HCT116 (cell line): ENCODE results near the gene ARID5B. TPM values are rescaled to one million over a fixed set of nuclear protein-coding genes. Genes with fewer than 3 reads are reported as not detected.

Experiments used
- ATAC-seq: fragments of 200-7000 bp; cut with Tn5 transposase; 2 replicates; pipeline ENCODE4 v1.9.1; 2020; ENCODE audit warnings: mild to moderate bottlenecking, moderate library complexity
- BruUV-seq: library from RNA; stranded (reverse); fragments of 400-500 nt; replicated peaks from 2 replicates; lab custom pipeline; 2021; lab: Mats Ljungman, UMichigan
- CTCF ChIA-PET: fragments of 300-600 bp; sonication (Branson Sonifier 250); formaldehyde crosslinking; loops from one replicate; lab custom pipeline; 2021; ENCODE audit warnings: antibody characterized with exemption; lab: Charles Lee
- POLR2A ChIA-PET: fragments of 300-600, 350-600 bp; sonication (Branson Sonifier 250); formaldehyde crosslinking; loops from one replicate; lab custom pipeline; 2021; ENCODE audit warnings: antibody characterized with exemption; lab: Charles Lee
- RAD21 ChIA-PET, 2 experiments: fragments of 300-600 bp; sonication (Branson Sonifier 250); formaldehyde crosslinking; loops; one replicate each; lab custom pipeline; 2023; ENCODE audit warnings: low total read pairs in 2 of 2; ENCODE audit not compliant: uncharacterized antibody in 2 of 2, unreplicated experiment in 2 of 2, low non-redundant PET in 1 of 2; lab: Charles Lee
- DNase-seq: peaks from one replicate; pipeline ENCODE4 v3.0.0-alpha.2; 2010; ENCODE audit warnings: low read depth, low spot score
- H2AFZ ChIP-seq: fragments of 200-600 bp; shearing (Covaris generic), sonication (generic); 2 replicates; pipeline ENCODE4 v1.6.1; 2017; ENCODE audit warnings: low read depth, mixed run types, mixed read lengths, antibody characterized with exemption, low read length; ENCODE audit not compliant: poor library complexity, severe bottlenecking
- H3K27ac ChIP-seq: 2 replicates; pipeline ENCODE4 v1.5.1; 2012; ENCODE audit warnings: low read depth, low read length
- H3K27me3 ChIP-seq: fragments of 200-600 bp; sonication (generic); 2 replicates; pipeline ENCODE4 v1.6.1; 2016; ENCODE audit warnings: mixed run types, low read length, mixed read lengths; ENCODE audit not compliant: insufficient read depth
- H3K36me3 ChIP-seq, 2 experiments: fragments of 200-500 bp in 1 of 2; fragments of 200-600 bp in 1 of 2; sonication (Bioruptor generic) in 1 of 2; sonication (generic) in 1 of 2; 2 replicates each; pipeline versions ENCODE4 v1.5.1 to v1.6.1; 2014 to 2016; ENCODE audit warnings: low read length in 2 of 2, inconsistent platforms in 1 of 2, mixed read lengths in 1 of 2, mixed run types in 1 of 2; ENCODE audit not compliant: insufficient read depth in 2 of 2, control insufficient read depth in 1 of 2
- H3K4me1 ChIP-seq, 2 experiments: fragments of 200-600 bp in 1 of 2; sonication (generic) in 1 of 2; 2 replicates each; pipeline versions ENCODE4 v1.5.1 to v1.6.1; 2012 to 2017; ENCODE audit warnings: low read length in 2 of 2, inconsistent platforms in 1 of 2, mild to moderate bottlenecking in 1 of 2, mixed read lengths in 1 of 2, mixed run types in 1 of 2, moderate library complexity in 1 of 2; ENCODE audit not compliant: insufficient read depth in 2 of 2, control insufficient read depth in 1 of 2
- H3K4me2 ChIP-seq: fragments of 200-600 bp; sonication (generic); 2 replicates; pipeline ENCODE4 v1.6.1; 2017; ENCODE audit warnings: mixed run types, low read length, mixed read lengths
- H3K4me3 ChIP-seq, 2 experiments: fragments of 200-600 bp in 1 of 2; sonication (generic) in 1 of 2; replicated peaks in 1 of 2; 2 replicates each; pipeline ENCODE4 v1.5.1; 2011 to 2016; ENCODE audit warnings: low read length in 2 of 2, control low read depth in 1 of 2, low read depth in 1 of 2, mild to moderate bottlenecking in 1 of 2, mixed read lengths in 1 of 2, mixed run types in 1 of 2
- H3K79me2 ChIP-seq: fragments of 200-600 bp; sonication (generic); 2 replicates; pipeline ENCODE4 v1.6.1; 2017; ENCODE audit warnings: mild to moderate bottlenecking, mixed run types, low read length, moderate library complexity, mixed read lengths; ENCODE audit not compliant: insufficient read depth
- H3K9ac ChIP-seq: fragments of 200-600 bp; sonication (generic); 2 replicates; pipeline ENCODE4 v1.6.1; 2016; ENCODE audit warnings: low read length, mixed read lengths
- H3K9me2 ChIP-seq: fragments of 200-600 bp; sonication (generic), shearing (Covaris generic); 2 replicates; pipeline ENCODE4 v1.6.1; 2017; ENCODE audit warnings: mixed run types, mild to moderate bottlenecking, moderate library complexity; ENCODE audit not compliant: insufficient read depth
- H3K9me3 ChIP-seq, 2 experiments: fragments of 200-500 bp in 1 of 2; fragments of 200-600 bp in 1 of 2; sonication (Bioruptor generic) in 1 of 2; sonication (generic) in 1 of 2; 2 replicates each; pipeline ENCODE4 v1.6.1; 2014 to 2017; ENCODE audit warnings: low read length in 2 of 2, mixed read lengths in 2 of 2, inconsistent platforms in 1 of 2, low read depth in 1 of 2, mild to moderate bottlenecking in 1 of 2, mixed run types in 1 of 2, moderate library complexity in 1 of 2; ENCODE audit not compliant: control insufficient read depth in 1 of 2, insufficient read depth in 1 of 2
- H4K20me1 ChIP-seq: fragments of 200-600 bp; sonication (generic), shearing (Covaris generic); 2 replicates; pipeline ENCODE4 v1.6.1; 2017; ENCODE audit warnings: mixed run types, mild to moderate bottlenecking, moderate library complexity; ENCODE audit not compliant: insufficient read depth
- CBX3 ChIP-seq: IDR thresholded peaks from 2 replicates; pipeline ENCODE4 v1.6.1; 2012; ENCODE audit warnings: low read depth
- EZH2 ChIP-seq: fragments of 200-600 bp; sonication (generic); IDR thresholded peaks from 2 replicates; pipeline ENCODE4 v1.6.1; 2017; ENCODE audit warnings: antibody characterized with exemption, mixed run types
- JUND ChIP-seq: IDR thresholded peaks from 2 replicates; pipeline ENCODE4 v1.6.1; 2012
- POLR2A ChIP-seq: IDR thresholded peaks from 2 replicates; pipeline ENCODE4 v1.7.0; 2011; ENCODE audit warnings: borderline replicate concordance; ENCODE audit not compliant: insufficient read depth, insufficient read length; ENCODE audit errors: extremely low read depth
- POLR2AphosphoS5 ChIP-seq: IDR thresholded peaks from 2 replicates; pipeline ENCODE4 v1.6.1; 2011; ENCODE audit warnings: mild to moderate bottlenecking, low read depth, low read length, moderate library complexity
- RAD21 ChIP-seq: IDR thresholded peaks from 2 replicates; pipeline ENCODE4 v1.6.1; 2012; ENCODE audit warnings: low read depth, mild to moderate bottlenecking
- SRF ChIP-seq: IDR thresholded peaks from 2 replicates; pipeline ENCODE4 v1.6.1; 2012; ENCODE audit warnings: low read depth
- ZNF274 ChIP-seq: fragments of 200-500 bp; sonication (Bioruptor generic); IDR thresholded peaks from 2 replicates; pipeline ENCODE4 v1.6.1; 2014; ENCODE audit warnings: mild to moderate bottlenecking, low read depth, low read length, inconsistent platforms
- intact Hi-C: fragments of 100-400 bp; cut with micrococcal nuclease; formaldehyde crosslinking; loops from 2 replicates; pipeline ENCODE4 v1.10.0; 2022
- total RNA-seq: library from RNA; stranded (reverse); gene quantifications from one replicate; pipeline ENCODE4 v1.2.1, GENCODE V29; 2021; ENCODE audit not compliant: unreplicated experiment
- TF ChIP-seq, protein P1 (sequence below), 3 experiments: fragments of 200-600 bp in 1 of 3; sonication (generic) in 1 of 3; IDR thresholded peaks in 2 of 3; conservative IDR thresholded peaks in 1 of 3; 2 replicates each; pipeline ENCODE4 v1.5.1; 2012 to 2017; ENCODE audit warnings: low read depth in 2 of 3, low read length in 2 of 3, antibody characterized with exemption in 1 of 3, borderline replicate concordance in 1 of 3, control low read depth in 1 of 3, mild to moderate bottlenecking in 1 of 3, mixed read lengths in 1 of 3, mixed run types in 1 of 3, moderate library complexity in 1 of 3; ENCODE audit not compliant: insufficient read depth in 1 of 3

ARID5B gene
- total RNA-seq, 1 experiment from 2014 or later = 4.7 TPM

GRCh38 chr10:62045765-62046521 lies 144.4 kb downstream of the ARID5B start:
- Histone ChIP-seq H3K79me2 (no peaks in the 10 kb centered on the region), H3K27ac (no peak overlapping the region), H3K27me3 (no peaks in the 10 kb centered on the region), H2AFZ (no peak overlapping the region), H3K4me3 (no peak overlapping the region), H3K9me3 (no peaks in the 10 kb centered on the region), H4K20me1 (no peaks in the 10 kb centered on the region), H3K9me2 (no peaks in the 10 kb centered on the region), H3K4me2 (no peak overlapping the region), H3K9ac (no peak overlapping the region), H3K36me3 (no peaks in the 10 kb centered on the region), H3K4me1 (peaks cover 0 to 16% of the 10 kb centered on the region in 2 experiments; a peak in 3 of 4 replicates)
- no peak for TF ChIP-seq CBX3
- TF ChIP-seq SRF = no peak
- TF ChIP-seq EZH2 = no peak
- TF ChIP-seq ZNF274 = no peak
- TF ChIP-seq POLR2AphosphoS5 = no peak
- TF ChIP-seq JUND = no peak
- TF ChIP-seq, protein P1, sequence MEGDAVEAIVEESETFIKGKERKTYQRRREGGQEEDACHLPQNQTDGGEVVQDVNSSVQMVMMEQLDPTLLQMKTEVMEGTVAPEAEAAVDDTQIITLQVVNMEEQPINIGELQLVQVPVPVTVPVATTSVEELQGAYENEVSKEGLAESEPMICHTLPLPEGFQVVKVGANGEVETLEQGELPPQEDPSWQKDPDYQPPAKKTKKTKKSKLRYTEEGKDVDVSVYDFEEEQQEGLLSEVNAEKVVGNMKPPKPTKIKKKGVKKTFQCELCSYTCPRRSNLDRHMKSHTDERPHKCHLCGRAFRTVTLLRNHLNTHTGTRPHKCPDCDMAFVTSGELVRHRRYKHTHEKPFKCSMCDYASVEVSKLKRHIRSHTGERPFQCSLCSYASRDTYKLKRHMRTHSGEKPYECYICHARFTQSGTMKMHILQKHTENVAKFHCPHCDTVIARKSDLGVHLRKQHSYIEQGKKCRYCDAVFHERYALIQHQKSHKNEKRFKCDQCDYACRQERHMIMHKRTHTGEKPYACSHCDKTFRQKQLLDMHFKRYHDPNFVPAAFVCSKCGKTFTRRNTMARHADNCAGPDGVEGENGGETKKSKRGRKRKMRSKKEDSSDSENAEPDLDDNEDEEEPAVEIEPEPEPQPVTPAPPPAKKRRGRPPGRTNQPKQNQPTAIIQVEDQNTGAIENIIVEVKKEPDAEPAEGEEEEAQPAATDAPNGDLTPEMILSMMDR (IDR thresholded peaks at IDR 0.05 in 2 of 3, conservative IDR thresholded peaks at IDR 0.05 in 1 of 3; ENCODE audit: borderline replicate concordance in 1 of 3, insufficient read depth in 1 of 3, low read depth in 2 of 3, low read length in 2 of 3) = no peak
- TF ChIP-seq POLR2A = no peak
- no peak for TF ChIP-seq RAD21
- no peak for DNase-seq
- no TSS peak for BruUV-seq
- no peak for ATAC-seq
- intact Hi-C loops = no loop called here
- ChIA-PET POLR2A (no interaction called here), CTCF (no interaction called here), RAD21 (no interaction called here)
